ENCODE results near the gene PTGR3.
"Not testable (repeated sequence)": the region's sequence is repeated elsewhere in the genome, so short reads cannot be mapped to it uniquely, and the experiment has no call there.

PTGR3 gene

GRCh38 chr18:75201282-75202270 is 7.4 kb downstream of the PTGR3 start:
- no peak for DNase-seq

GRCh38 chr18:75200605-75201280 is 8.2 kb downstream of the PTGR3 start:
- DNase-seq = no peak

- no peak for DNase-seq
Measured at GRCh38 chr18:75200071-75200470, 8.9 kb downstream of the PTGR3 start.

- DNase-seq = no peak
Measured at GRCh38 chr18:75199327-75199726, 9.6 kb downstream of the PTGR3 start.

GRCh38 chr18:75198036-75198435 is 10.9 kb downstream of the PTGR3 start:
- DNase-seq = no peak

GRCh38 chr18:75192899-75193298 is 16.0 kb downstream of the PTGR3 start:
- DNase-seq = no peak

- DNase-seq = no peak
Measured at GRCh38 chr18:75189696-75190095, 19.2 kb downstream of the PTGR3 start.

- DNase-seq = not testable (repeated sequence)
Measured at GRCh38 chr18:75187702-75188101, 21.2 kb downstream of the PTGR3 start.

- no peak for DNase-seq
Measured at GRCh38 chr18:75185460-75185859, 23.5 kb downstream of the PTGR3 start.

- no peak for DNase-seq
Measured at GRCh38 chr18:75183973-75184493, 24.9 kb downstream of the PTGR3 start.

GRCh38 chr18:75183524-75183923 is 25.4 kb downstream of the PTGR3 start:
- DNase-seq = no peak

- DNase-seq = no peak
Measured at GRCh38 chr18:75179819-75180600, 28.9 kb downstream of the PTGR3 start.

- no peak for DNase-seq
Measured at GRCh38 chr18:75178376-75178775, 30.6 kb downstream of the PTGR3 start.

GRCh38 chr18:75176849-75177248 is 32.1 kb downstream of the PTGR3 start:
- no peak for DNase-seq

- DNase-seq = no peak
Measured at GRCh38 chr18:75173738-75174137, 35.2 kb downstream of the PTGR3 start.

GRCh38 chr18:75173125-75173432 is 35.9 kb downstream of the PTGR3 start:
- no peak for DNase-seq

- no peak for DNase-seq
Measured at GRCh38 chr18:75172299-75173124, 36.4 kb downstream of the PTGR3 start.

- no peak for DNase-seq
Measured at GRCh38 chr18:75170916-75171315, 38.0 kb downstream of the PTGR3 start.

GRCh38 chr18:75170022-75170789 is 38.7 kb downstream of the PTGR3 start:
- no peak for DNase-seq

- no peak for DNase-seq
Measured at GRCh38 chr18:75169411-75169810, 39.5 kb downstream of the PTGR3 start.

- DNase-seq = no peak
Measured at GRCh38 chr18:75168619-75169018, 40.3 kb downstream of the PTGR3 start.

All from NCI-H1105 (cell line).